Esophagus squamous epithelium (tissue), 4 donors: Measurements from ENCODE around the gene FAM13B.

Experiments
- CTCF ChIP-seq, 6 experiments: fragments of 450-650 bp in 4 of 6; fragments of 200-600 bp in 2 of 6; sonication (generic) in 2 of 6; IDR thresholded peaks; one replicate each; pipeline ENCODE4 v1.5.1; 2016 to 2019; ENCODE audit warnings: antibody characterized with exemption in 6 of 6, mild to moderate bottlenecking in 4 of 6, moderate library complexity in 4 of 6
- POLR2A ChIP-seq, 4 donors: fragments of 450-650 bp; IDR thresholded peaks; one replicate each; pipeline ENCODE4 v1.6.1; 2017; ENCODE audit warnings: antibody characterized with exemption in 4 of 4, mild to moderate bottlenecking in 4 of 4, moderate library complexity in 3 of 4

- TF ChIP-seq CTCF (IDR thresholded peaks at IDR 0.05) (no peak), POLR2A (IDR thresholded peaks at IDR 0.05) (no peak)
Observed at GRCh38 chr5:137935694-137936093, 97.2 kb downstream of the FAM13B start.
